NT2/D1 (cell line): ENCODE measurements around the gene C17orf100.

Experiments used
- SUZ12 ChIP-seq: IDR thresholded peaks from 2 replicates; pipeline ENCODE4 v1.6.1; 2011; ENCODE audit not compliant: insufficient read length, insufficient read depth; ENCODE audit errors: extremely low read depth
- YY1 ChIP-seq: IDR thresholded peaks from 2 replicates; pipeline ENCODE4 v1.6.1; 2011; ENCODE audit not compliant: insufficient read length, insufficient read depth
- ZNF274 ChIP-seq: IDR thresholded peaks from 2 replicates; pipeline ENCODE4 v1.6.1; 2011; ENCODE audit warnings: mild to moderate bottlenecking, low read depth, low read length

DNA sequence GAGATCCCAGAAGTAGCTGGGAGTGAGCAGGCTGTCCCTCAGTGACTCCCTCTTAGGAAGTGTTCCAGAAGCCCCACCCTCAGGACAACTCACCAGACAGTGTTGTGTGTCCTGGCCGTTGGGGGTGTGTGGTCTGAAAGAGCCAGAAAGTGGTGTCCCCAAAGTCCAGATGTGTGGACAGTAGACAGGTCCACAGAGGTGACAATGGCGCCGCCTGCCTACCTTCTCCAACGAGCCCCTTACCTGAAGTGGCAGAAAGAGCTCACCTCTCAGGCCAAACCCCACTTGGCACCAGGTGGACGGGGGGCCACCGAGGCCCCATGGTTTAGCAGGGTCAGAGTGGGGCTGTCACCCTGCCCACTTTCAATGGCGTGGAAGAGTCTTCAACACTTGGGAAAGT is 19.9 kb downstream of the C17orf100 start:
- no peak for TF ChIP-seq SUZ12
- TF ChIP-seq YY1: no peak
- TF ChIP-seq ZNF274: no peak
